Stimulated activated CD4-positive, alpha-beta T cell treated with anti-CD3 and anti-CD28 coated beads, Interleukin-4, amount 100 ng/mL, for 48 hours (primary cell): ENCODE results near the gene CARMIL1.
"Not testable (repeated sequence)": the region's sequence is repeated elsewhere in the genome, so short reads cannot be mapped to it uniquely, and the experiment has no call there.

Experiments used
- DNase-seq, 2 donors: peaks; one replicate each; pipeline ENCODE4 v3.0.0-alpha.2; 2020; ENCODE audit warnings: low read depth in 2 of 2

CARMIL1 gene

DNA sequence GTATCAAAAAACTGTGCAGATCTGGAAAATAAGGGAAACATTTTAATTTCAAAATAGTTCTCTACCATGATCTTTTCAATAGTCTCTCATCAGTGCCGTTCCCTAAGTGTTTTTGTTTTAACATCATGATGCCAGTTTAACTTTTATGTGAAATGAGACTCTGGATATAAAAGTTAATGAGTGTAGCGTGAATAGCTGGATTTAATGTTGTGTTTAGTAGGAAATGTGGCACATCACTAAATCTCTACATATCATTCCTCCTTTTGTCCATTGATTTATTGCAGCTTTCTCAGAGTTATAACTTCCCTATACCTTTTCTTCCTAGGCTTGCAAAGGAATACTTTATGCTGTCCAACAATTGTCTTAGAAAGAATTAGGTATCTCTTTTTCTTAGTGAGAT, 291.4 kb downstream of the CARMIL1 start:
- DNase-seq = no peak

DNA sequence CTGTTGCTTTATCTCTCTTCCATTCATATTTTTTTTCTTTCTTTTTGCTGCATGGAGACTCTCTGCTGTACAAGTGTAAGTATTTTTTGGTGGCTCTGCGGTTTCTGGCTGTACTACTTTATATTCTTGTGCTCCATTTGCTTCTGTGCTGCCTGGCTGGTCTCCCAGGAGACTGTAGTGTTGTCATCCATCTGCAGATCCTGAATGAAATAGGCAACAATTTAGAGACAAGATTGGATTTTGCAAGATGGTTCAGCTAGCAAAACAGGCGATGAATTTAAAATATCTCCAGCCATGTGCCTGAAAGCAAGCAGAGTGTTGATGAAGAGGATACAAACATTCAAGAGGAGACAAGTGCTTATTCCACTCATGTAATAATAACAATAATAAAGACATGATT, 297.7 kb downstream of the CARMIL1 start:
- no peak for DNase-seq

DNA sequence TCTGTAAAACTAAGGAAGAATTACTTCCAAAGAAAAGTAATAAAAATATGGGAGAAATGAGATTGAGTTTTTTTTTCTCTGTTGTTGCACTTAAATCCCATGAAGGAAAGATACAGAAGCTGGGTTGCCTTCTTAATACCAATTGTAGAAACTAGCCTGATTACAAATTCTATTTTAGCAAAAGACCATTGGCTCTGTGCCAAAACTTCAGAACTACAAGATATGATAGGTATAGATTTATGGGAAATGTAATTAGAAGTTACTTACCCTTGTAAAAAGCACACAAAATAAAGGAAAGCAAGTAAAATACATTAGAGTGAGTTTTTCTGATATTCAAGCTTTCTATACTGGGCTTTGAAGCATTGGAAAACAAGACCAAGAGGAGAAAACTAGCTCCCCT, 299.4 kb downstream of the CARMIL1 start:
- DNase-seq = no peak

DNA sequence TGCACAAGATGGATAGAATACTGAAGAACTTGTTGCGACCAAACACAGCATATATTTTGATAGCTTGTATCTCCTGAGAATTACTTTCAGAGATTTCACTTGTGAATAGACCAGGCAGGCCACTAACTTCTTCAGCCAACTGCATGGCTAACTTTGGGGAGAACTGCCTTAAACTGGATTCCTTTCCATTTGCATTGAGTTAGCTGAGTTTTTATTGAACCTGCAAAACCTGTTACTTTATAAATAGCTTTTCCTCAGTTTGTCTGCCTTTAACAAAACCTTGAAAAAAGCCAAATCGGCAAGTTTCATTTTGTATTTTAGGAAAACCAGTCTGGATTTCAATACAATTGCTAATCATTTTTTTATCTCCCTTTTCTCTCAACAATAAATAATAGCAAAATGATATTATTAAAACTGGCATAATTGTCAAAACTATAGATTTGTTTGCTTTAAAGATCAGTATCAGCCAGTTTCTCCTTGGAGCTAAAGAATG, 300.3 kb downstream of the CARMIL1 start:
- DNase-seq = no peak

DNA sequence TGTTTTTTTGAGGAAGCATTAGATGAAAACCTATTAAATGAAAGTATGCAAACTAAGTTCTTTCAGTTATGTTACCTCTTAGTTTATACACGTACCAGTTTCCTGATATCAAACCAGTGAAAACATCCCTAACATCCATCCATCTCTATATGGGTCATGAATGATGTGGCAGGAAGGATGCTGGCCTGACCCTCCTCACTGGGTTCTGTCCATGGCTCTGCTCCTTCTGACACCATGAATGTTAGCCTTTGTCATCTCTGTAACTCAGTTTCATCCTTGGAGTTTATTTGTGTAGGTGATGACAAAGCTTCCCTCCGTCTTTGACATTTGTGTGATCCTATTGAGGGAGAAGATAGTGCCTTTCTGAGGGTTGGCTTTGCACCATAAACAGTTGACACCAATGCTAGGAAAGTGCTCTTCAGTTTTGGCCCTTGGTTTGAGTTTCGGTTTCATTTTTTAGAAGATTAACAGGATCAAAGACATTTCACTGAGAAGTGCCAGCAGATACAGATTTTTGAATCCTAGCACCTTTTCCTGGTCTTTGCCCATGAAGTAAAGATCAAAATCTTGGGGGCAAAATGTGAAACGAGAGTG, 300.8 kb downstream of the CARMIL1 start:
- DNase-seq = no peak

DNA sequence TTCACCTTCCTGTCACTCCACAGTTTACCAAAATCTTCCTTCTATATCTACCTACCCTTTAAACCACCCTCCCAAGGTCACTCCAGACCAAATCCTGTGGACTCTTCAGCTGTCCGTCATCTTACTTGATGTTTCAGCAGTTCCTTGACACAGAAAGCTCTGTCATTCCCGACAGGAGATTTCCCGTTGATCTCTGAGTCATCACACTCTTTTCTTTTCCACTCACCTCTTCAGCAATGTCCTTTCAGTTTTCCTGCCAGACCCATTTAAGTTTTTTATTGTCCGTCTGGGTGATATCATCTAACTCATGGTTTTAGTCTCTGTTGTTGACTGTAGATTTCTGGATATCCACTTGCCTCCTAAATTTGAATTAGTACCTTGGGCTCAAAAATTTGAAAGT, 302.9 kb downstream of the CARMIL1 start:
- DNase-seq = no peak

DNA sequence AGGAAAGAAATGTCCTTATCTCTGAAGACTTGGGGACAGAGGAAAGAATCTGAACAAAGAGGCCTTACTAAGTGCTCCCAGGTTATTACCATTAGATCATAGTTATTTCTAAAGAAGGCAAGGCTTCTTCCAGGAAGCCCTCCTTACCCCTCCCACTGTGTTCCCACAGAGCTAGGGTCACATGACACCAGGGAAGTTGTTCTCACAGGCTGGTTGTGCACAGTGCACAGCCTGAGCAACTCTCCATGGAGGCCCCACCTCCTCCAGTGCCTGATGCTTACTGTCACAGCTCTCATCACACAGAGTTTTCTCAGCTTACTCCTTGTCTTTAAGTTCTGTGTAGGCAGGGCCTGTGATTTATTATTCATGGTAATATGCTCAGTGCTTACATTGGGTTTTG, 303.9 kb downstream of the CARMIL1 start:
- no peak for DNase-seq

DNA sequence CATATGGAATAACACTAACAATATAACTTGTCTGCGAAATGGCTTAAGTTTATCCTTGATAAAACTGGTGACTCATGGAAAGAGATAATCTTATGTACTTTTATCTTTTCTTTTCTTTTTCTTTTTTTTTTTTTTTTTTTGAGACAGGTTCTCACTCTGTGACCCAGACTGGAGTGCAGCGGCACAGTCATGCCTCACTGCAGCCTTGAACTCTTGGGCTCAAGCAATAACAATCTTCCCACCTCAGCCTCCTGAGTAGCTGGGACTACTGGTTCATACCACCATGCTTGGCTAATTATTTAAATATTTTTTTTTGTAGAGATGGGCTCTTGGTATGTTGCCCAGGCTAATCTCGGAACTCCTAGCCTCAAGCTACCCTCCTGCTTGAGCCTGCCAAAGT, 304.7 kb downstream of the CARMIL1 start:
- no peak for DNase-seq

DNA sequence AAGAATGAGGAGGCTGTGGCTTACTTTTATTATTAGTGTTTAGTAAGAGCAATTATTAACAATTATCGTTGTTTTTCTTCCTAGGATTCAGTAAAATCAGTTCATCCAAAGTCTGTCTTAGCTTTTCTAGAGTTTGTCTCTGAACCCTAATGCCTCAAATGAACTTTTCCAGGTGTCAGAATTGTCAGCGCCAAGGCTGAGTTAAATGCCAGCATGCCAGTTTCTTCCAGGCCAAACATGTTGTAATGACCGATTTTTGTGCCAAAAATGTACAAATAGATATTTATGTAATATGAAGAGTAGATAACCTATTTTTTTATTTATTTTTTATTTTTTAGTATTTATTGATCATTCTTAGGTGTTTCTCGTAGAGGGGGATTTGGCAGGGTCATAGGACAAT, 306.1 kb downstream of the CARMIL1 start:
- DNase-seq = no peak

DNA sequence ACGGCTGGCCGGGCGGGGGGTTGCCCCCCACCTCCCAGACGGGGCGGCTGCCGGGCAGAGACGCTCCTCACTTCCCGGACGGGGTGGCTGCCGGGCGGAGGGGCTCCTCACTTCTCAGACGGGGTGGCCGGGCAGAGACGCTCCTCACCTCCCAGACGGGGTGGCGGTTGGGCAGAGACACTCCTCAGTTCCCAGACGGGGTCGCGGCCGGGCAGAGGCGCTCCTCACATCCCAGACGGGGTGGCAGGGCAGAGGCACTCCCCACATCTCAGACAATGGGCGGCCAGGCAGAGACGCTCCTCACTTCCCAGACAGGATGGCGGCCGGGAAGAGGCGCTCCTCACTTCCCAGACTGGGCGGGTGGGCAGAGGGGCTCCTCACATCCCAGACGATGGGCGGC, 306.9 kb downstream of the CARMIL1 start:
- not testable (repeated sequence) for DNase-seq

DNA sequence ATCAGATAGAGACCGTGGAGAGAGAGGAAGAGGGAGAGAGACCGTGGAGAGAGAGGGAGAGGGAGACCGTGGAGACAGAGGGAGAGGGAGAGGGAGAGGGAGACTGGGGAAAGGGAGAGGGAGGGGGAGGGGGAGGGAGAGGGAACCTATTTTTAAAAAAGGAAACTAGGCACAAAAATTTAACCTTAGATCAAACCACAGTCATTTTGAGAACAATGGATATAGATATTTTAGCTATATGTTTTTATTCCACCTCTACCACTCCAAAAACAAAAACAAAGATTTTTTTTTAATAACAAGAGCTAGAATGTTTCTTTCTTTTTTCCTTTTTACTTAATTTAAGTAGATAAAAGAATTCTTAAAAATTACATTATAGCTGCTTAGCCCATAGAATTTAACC, 307.8 kb downstream of the CARMIL1 start:
- DNase-seq = no peak

DNA sequence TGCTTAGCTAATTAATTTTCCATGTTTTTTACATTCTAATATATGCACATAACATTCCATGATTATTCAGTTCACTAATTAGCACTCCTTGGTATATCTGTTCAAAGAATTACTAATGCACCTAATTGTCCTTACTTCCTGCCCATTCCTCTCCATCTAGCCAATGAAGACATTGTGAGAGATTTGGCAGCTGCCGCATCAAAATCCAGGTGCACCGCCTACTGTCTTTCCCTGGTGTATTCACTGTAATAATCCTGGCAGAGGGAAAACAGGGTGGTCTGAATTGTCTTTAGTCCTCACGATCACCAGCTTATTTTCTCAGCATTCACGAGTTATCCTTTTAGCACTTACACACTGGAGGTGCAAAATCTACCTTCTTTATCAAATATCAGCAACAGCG, 311.8 kb downstream of the CARMIL1 start:
- DNase-seq = no peak

DNA sequence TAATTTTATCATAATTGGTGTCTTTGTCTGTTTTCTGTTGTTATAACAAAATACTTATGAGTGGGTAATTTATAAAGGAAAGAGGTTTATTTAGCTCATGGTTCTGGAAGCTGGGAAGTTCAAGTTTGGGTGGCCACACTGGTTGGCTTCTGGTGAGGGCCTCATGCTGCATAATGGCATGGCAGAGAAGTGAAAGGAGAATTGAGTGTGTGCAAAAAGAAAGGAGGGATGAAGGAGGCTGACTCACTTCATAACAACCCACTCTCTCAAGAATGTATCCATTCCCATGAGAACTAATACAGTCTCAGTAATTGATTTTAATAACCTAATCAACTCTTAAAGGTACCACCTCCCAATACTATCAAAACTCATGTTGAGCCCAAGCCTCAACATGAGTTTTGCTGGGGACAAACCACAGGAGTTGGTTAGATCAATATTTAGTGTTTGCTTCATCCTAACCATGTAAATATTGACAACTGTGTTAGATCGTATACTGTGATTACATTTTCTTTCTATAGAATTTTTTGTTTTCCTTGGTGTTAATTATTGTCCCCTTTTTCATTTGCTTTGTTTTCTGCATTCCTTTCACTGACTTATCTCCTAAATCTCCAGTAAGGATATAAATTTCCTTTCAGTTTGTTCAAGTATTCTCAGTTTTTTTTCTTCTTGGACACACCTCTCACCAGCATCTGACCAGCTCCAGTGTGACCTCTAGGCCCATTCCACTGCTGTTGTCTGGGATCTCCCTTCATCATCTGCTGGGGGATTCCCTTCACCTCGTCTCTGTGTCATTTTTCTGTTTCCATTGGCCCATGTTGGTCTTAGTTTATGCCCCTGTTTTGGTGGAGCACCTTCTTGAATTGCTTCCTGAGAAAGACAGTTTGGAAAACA, 318.0 kb downstream of the CARMIL1 start:
- no peak for DNase-seq

DNA sequence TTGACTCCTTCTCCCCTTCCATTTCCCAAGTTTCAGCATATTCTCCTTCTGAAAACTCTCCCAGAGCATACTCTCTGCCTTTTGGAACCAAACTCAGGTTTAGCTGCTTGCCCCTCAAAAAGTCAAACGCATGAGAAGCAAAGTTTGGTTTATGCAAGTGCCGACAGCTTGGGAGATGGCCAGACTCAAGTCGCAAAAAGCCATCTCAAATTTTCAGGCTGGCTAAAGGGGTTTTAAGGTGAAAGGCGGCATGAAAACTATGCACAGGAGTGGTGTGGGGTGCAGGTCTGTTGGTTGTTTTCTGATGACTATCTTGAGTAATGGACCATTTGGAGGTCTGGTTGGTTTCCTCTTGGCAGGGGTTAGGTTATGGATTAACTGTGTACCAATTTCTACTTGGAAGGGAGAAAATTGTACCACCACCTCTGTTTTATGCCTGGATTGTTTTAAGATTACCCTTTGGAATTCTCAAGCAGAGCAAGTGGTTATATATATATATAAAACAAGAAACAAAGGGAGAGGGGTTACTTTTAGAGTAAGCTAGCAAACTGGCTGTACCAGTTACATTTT, 320.4 kb downstream of the CARMIL1 start:
- DNase-seq = no peak

DNA sequence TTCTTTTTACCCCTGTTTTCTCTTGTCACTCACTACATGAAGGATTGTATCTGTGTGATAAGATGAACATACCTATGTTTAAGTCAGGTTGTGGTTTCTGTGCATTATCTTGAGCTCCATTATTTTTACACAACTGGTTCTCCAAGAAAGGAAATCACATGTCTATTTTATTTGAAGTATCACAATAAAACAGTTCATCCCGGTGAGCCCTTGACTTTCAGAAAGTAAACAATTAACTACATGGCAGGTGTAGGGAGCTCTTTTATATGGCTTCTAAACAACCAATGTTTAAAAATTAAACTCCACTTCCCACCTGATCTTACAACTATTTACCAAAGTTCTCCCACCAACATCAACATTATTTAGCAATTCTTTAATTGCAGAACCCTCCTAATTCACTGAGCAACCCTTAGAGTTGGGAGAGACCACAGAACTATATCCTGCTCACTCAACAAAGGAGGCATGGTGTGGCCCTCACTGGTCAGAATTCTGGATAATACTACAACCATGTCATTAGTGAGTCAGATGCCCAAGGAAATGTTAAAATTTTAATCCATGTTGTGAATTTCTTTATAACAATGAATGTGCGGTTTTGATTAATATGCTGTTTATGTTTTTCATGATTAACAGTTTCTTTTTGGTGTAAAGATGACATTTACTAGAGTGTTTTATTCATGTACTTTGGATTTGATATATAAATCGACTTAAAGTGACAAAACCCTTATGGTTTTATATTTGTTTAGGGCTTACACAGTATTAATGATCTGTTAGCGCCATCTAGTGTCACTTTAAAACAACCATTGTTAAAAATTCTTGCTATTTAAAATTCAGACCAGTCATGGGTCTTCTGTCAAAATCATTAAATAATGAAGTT, 322.9 kb downstream of the CARMIL1 start:
- DNase-seq = no peak

DNA sequence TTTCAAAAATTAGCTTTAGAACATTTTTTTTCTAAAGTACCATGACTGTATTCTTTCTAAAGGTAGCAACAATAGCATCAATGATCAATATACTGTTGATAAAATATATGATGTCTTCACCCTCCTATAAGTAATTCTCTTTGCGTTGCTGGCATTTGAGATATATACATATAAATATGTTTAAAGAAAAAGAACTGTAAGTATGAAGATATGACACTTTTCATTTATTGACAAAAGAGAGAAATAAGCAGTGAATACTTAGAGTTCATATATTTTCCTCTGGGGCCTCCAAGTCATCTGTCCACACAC, 323.5 kb downstream of the CARMIL1 start:
- no peak for DNase-seq

DNA sequence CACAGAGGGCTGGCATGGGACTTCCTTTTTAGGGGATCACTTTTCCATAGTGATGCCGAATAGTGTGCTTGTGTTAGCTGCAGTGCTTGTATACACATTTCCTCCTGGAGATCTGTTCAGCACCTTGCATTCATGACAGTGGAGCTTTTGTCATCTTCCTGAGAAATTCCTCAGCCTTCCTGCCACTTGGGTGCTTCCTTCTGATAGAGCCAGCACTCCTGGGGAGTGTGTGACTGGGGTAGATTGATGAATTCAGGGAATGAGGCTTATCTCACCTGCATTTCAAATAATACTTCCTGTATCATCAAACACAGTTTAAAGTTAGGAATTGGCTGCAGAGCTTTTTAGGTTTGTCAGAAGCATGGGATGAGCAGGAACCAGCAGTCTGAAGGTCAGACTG, 324.1 kb downstream of the CARMIL1 start:
- DNase-seq = no peak

DNA sequence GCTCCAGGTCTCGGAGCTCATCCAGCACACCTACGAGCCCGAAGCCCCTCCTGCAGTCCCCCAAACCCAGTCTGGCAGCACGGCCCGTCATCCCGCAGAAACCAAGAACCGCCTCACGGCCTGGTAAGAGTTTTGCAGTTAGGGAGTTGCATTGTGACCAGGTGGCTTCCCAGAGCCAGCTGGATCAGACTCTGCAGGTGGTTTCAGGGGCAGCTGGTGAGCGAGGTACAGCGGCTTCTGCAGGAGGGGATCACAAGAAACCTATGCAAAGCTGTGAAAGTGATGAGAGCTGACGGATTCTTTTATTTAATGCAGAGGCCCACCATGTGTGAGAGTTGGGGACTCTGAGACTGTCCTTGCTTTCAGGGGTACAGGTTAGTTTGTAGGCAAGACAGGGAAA, 327.0 kb downstream of the CARMIL1 start:
- DNase-seq = no peak

DNA sequence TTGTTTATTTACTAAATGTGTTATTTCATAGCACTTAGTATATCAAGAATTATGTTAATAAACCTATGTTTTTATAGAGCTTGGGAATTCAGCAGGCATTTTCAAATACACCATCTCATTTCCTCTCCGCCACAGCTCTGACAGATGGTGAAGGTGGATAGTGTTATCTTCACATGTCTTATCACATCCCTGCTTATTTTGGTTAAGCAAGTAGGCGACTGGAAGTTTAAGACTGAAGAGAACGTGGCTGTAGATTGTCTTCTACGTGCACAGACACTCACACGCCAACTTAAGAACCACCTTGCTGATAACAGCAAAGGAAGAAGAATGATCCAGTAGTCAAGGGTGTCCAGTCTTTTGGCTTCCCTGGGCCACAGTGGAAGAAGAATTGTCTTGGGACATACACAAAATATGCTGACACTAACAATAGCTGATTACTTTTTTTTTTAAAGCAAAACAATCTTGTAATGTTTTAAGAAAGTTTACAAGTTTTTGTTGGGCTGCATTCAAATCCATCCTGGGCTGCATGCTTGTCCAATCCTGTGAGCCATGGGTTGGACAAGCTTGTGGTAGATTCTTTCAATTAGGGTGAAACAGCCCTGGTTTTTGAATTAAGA, 329.5 kb downstream of the CARMIL1 start:
- DNase-seq = no peak

DNA sequence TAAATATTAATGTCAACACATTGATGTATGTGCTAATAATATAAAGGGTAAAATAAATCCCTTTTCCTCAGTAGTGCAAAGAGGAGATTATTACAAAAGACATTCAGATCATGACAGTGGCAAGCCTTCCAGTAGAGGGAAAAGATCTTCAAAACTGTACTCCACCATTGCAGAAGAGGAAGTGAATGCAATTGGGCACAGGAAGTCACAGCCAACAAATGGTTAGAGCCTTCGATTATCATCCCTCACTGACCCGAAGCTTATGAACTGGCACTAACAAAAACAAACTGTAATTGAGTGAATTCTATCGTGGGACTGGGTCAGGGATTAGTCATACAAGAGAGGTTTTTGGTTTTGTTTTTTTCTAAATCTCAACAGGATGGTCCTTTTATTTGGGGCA, 333.5 kb downstream of the CARMIL1 start:
- DNase-seq = no peak

DNA sequence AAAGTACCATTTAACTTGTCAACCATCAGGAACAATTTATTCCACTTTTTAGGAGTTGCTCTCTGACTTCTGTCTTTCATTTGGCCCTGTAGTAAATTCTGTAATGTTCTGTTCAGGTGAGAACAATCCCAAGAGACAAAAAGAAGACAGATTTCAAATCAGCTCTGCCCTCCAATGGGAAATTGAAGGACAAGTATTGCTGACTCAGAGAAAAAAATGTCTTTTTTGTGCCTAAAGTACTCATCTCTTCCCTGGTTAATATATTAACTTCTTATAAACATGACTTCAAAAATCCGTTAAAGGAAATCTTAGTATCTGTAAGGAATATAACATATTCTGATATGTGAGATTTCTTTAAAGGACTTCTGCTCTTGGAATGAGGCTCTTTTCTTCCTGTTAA, 334.2 kb downstream of the CARMIL1 start:
- DNase-seq = no peak

DNA sequence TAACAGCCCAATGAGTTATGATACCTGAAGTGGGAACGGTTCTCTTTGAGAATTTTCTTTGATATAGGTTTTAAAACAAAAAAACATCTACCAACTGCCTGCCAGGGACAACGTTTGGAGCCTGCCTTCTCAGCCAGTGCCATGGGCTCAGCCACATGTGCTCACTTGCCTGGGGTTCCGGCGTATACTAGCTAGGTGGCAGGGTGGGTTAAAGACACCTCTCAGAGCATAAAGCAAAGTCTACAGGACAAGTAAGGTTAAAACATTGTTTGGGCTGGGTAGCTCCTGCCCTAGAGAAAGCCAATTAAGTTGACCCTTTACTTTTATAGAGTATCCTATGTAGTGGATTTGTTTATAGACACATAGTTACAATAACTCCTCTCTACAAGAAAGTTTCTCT, 334.9 kb downstream of the CARMIL1 start:
- no peak for DNase-seq
